Renal cortical epithelial cell (primary cell): ENCODE data around the gene GABRR2. TPM values are rescaled to one million over a fixed set of nuclear protein-coding genes. Genes with fewer than 3 reads are reported as not detected.
A peak's percentile ranks its signal among the peaks of the same experiment; 100 is the strongest.

Experiments
- DNase-seq: peaks from one replicate; pipeline ENCODE4 v3.0.0-alpha.2; 2011; ENCODE audit warnings: low read depth
- total RNA-seq: library from RNA; depleted of rRNA; stranded (reverse); fragments of >200 nt; gene quantifications from 2 replicates; pipeline ENCODE4 v1.2.3, GENCODE V29; 2014

The GABRR2 gene
- 0.05 TPM in 1 of 2 replicates, not detected in the other for total RNA-seq

GRCh38 chr6:89315249-89315885 is at the start of gene GABRR2:
Gene GABRR2 (minus strand): TSS chr6:89315299. CDS start chr6:89315165, 134 bp downstream.
- no peak for DNase-seq

- no peak for DNase-seq
Observed at GRCh38 chr6:89364586-89364985, 49.5 kb upstream of the GABRR2 start.

- DNase-seq, result no peak
Observed at GRCh38 chr6:89361171-89361570, 46.1 kb upstream of the GABRR2 start.

- DNase-seq, result peak; percentile 75
Observed at GRCh38 chr6:89360415-89360999, 45.4 kb upstream of the GABRR2 start.

GRCh38 chr6:89359561-89359960 is 44.5 kb upstream of the GABRR2 start:
- no peak for DNase-seq

GRCh38 chr6:89357390-89357789 is 42.3 kb upstream of the GABRR2 start:
- no peak for DNase-seq

GRCh38 chr6:89356642-89357170 is 41.6 kb upstream of the GABRR2 start:
- DNase-seq, result no peak

- no peak for DNase-seq
Observed at GRCh38 chr6:89355511-89356194, 40.6 kb upstream of the GABRR2 start.

- DNase-seq, result no peak
Observed at GRCh38 chr6:89353702-89354392, 38.7 kb upstream of the GABRR2 start.

- no peak for DNase-seq
Observed at GRCh38 chr6:89353118-89353556, 38.0 kb upstream of the GABRR2 start.

- peak; percentile 80 for DNase-seq
Observed at GRCh38 chr6:89352278-89353117, 37.4 kb upstream of the GABRR2 start, which contains the start of gene UBE2J1. Gene UBE2J1 (minus strand): TSS chr6:89352722. CDS start chr6:89352569, 153 bp downstream.

- no peak for DNase-seq
Observed at GRCh38 chr6:89351671-89352277, 36.7 kb upstream of the GABRR2 start.

GRCh38 chr6:89350281-89350966 is 35.3 kb upstream of the GABRR2 start:
- DNase-seq, result peak; percentile 35

GRCh38 chr6:89348372-89348771 is 33.3 kb upstream of the GABRR2 start:
- peak; percentile 64 for DNase-seq

- peak; percentile 61 for DNase-seq
Observed at GRCh38 chr6:89347825-89348224, 32.7 kb upstream of the GABRR2 start.

- no peak for DNase-seq
Observed at GRCh38 chr6:89346433-89346832, 31.3 kb upstream of the GABRR2 start.

- DNase-seq, result no peak
Observed at GRCh38 chr6:89339565-89339964, 24.5 kb upstream of the GABRR2 start.

- no peak for DNase-seq
Observed at GRCh38 chr6:89335164-89335563, 20.1 kb upstream of the GABRR2 start.

GRCh38 chr6:89330910-89331309 is 15.8 kb upstream of the GABRR2 start:
- no peak for DNase-seq

- no peak for DNase-seq
Observed at GRCh38 chr6:89328976-89329375, 13.9 kb upstream of the GABRR2 start.
